ENCODE measurements around the gene MBL2.

DNA sequence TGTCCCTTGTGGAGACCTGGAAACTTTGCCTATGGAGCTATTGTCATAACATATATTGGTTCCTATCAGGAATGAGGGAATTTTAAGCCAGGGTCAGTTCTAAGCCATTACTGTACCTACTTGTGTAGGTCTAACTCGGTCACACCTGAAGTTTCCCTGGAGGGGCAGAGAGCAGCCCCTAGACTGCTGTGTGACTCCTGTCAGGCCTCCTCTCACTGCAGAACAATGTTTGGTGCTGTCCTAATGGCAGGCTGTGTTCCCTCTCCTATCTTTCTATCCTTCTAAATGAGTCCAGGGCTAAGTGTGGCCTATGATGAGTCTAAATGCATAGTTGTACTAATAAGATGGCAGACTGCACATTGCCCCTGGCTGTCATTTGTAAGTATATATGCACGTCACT is 14.2 kb downstream of the MBL2 start:
- TF ChIP-seq CTCF (IDR thresholded peaks at IDR 0.05) (no peak), POLR2A (IDR thresholded peaks at IDR 0.05) (no peak)
